ENCODE data around the gene OGFOD1.

The OGFOD1 gene

GRCh38 chr16:56428091-56428490, 23.3 kb upstream of the OGFOD1 start:
- no peak for DNase-seq (ENCODE audit: low spot score)

- DNase-seq (ENCODE audit: low spot score): no peak
Measured at GRCh38 chr16:56436258-56436657, 15.1 kb upstream of the OGFOD1 start.

GRCh38 chr16:56438038-56438437, 13.3 kb upstream of the OGFOD1 start:
- DNase-seq (ENCODE audit: low spot score): no peak

- DNase-seq (ENCODE audit: low spot score): no peak
Measured at GRCh38 chr16:56447286-56447685, 4.1 kb upstream of the OGFOD1 start.

GRCh38 chr16:56448005-56448404, 3.3 kb upstream of the OGFOD1 start:
- DNase-seq (ENCODE audit: low spot score): no peak

- DNase-seq (ENCODE audit: low spot score): no peak
Measured at GRCh38 chr16:56450275-56450985, 924 bp upstream of the OGFOD1 start.

GRCh38 chr16:56451753-56452689, 667 bp downstream of the OGFOD1 start:
- DNase-seq (ENCODE audit: low spot score): peak; percentile 68

GRCh38 chr16:56457927-56458470, 6.6 kb downstream of the OGFOD1 start:
- DNase-seq (ENCODE audit: low spot score): no peak

- no peak for DNase-seq (ENCODE audit: low spot score)
Measured at GRCh38 chr16:56460101-56460500, 8.7 kb downstream of the OGFOD1 start.

- DNase-seq (ENCODE audit: low spot score): no peak
Measured at GRCh38 chr16:56462064-56462796, 10.9 kb downstream of the OGFOD1 start.

GRCh38 chr16:56463153-56463552, 11.8 kb downstream of the OGFOD1 start:
- DNase-seq (ENCODE audit: low spot score): no peak

GRCh38 chr16:56466344-56466743, 15.0 kb downstream of the OGFOD1 start:
- no peak for DNase-seq (ENCODE audit: low spot score)

GRCh38 chr16:56468800-56469199, 17.4 kb downstream of the OGFOD1 start:
- no peak for DNase-seq (ENCODE audit: low spot score)

GRCh38 chr16:56469748-56470147, 18.4 kb downstream of the OGFOD1 start:
- DNase-seq (ENCODE audit: low spot score): no peak

- no peak for DNase-seq (ENCODE audit: low spot score)
Measured at GRCh38 chr16:56470232-56470631, 18.9 kb downstream of the OGFOD1 start.

GRCh38 chr16:56470666-56471065, 19.3 kb downstream of the OGFOD1 start:
- no peak for DNase-seq (ENCODE audit: low spot score)

GRCh38 chr16:56475201-56475600, 23.8 kb downstream of the OGFOD1 start:
- DNase-seq (ENCODE audit: low spot score): no peak

- peak; percentile 83 for DNase-seq (ENCODE audit: low spot score)
Measured at GRCh38 chr16:56477096-56477878, 25.9 kb downstream of the OGFOD1 start.

GRCh38 chr16:56478281-56479049, 27.1 kb downstream of the OGFOD1 start:
- DNase-seq (ENCODE audit: low spot score): no peak

- no peak for DNase-seq (ENCODE audit: low spot score)
Measured at GRCh38 chr16:56479469-56479868, 28.1 kb downstream of the OGFOD1 start.

All from kidney tubule cell (primary cell).